ENCODE measurements around the gene ELMO2.

GRCh38 chr20:46367234-46367633 is 39.2 kb downstream of the ELMO2 start:
- TF ChIP-seq CTCF (conservative IDR thresholded peaks at IDR 0.05; ENCODE audit: low read depth, low read length) (no peak), EZH2 (IDR thresholded peaks at IDR 0.05; ENCODE audit: borderline replicate concordance, low read depth, low read length, poor library complexity, severe bottlenecking) (no peak)

Measured in A673 (cell line).